ENCODE results near the gene DNAAF5.

DNA sequence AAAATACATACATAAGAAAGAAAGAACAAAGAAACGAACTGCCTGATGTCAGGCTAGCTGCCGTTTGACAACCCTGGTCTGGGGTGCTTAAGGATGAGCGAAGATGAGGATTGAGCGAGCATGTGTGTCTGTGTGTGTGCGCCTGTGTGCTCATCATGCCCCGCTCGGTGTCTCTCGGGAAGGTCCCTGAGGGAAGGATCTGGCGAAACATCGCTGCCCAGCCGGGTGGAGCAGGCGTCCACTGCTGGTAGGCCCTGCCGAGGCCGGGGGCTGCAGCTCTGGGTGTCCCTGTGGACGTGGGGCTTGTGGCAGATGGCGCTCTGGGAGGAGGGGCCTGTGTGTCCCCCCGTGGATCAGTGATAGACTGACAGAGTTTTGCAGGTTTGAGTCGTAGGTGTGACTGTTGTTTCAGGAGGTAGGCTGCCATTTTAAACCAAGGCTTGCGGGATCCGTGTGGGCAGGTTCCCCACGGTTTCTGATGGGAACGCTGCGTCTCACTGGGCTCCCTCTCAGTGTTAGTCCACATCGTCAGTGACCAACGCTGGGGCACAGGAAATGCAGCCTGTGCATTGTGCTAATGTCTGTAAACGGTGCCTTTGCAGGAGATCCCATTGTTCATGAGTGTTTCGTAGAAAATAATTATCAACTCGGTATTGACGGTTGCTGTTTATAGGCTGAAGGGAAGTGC, 99.9 kb downstream of the DNAAF5 start:
- TF ChIP-seq, protein P1, sequence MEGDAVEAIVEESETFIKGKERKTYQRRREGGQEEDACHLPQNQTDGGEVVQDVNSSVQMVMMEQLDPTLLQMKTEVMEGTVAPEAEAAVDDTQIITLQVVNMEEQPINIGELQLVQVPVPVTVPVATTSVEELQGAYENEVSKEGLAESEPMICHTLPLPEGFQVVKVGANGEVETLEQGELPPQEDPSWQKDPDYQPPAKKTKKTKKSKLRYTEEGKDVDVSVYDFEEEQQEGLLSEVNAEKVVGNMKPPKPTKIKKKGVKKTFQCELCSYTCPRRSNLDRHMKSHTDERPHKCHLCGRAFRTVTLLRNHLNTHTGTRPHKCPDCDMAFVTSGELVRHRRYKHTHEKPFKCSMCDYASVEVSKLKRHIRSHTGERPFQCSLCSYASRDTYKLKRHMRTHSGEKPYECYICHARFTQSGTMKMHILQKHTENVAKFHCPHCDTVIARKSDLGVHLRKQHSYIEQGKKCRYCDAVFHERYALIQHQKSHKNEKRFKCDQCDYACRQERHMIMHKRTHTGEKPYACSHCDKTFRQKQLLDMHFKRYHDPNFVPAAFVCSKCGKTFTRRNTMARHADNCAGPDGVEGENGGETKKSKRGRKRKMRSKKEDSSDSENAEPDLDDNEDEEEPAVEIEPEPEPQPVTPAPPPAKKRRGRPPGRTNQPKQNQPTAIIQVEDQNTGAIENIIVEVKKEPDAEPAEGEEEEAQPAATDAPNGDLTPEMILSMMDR (IDR thresholded peaks at IDR 0.05) = no peak
- TF ChIP-seq POLR2A (IDR thresholded peaks at IDR 0.05) = no peak

All from body of pancreas (tissue), 4 donors.